Neuronal stem cell (in vitro differentiated cells): ENCODE results near the gene MGAT1.
"Not testable (repeated sequence)": the region's sequence is repeated elsewhere in the genome, so short reads cannot be mapped to it uniquely, and the experiment has no call there.

ENCODE experiments used
- DNase-seq: peaks from one replicate; pipeline ENCODE4 v3.0.0-alpha.2; 2013; ENCODE audit warnings: low spot score
- H2AFZ ChIP-seq: one replicate; pipeline ENCODE4 v1.6.1; 2013; ENCODE audit warnings: mild to moderate bottlenecking, low read length, inconsistent platforms
- H2AK5ac ChIP-seq: 2 replicates; pipeline ENCODE4 v1.6.1; 2013; ENCODE audit warnings: low read depth, mild to moderate bottlenecking, inconsistent platforms, low read length, moderate library complexity, mixed read lengths
- H2BK120ac ChIP-seq: 2 replicates; pipeline ENCODE4 v1.6.1; 2013; ENCODE audit warnings: low read depth, mild to moderate bottlenecking, inconsistent platforms, low read length, moderate library complexity, mixed read lengths
- H2BK12ac ChIP-seq: one replicate; pipeline ENCODE4 v1.6.1; 2013; ENCODE audit warnings: low read length, inconsistent platforms
- H2BK15ac ChIP-seq: 2 replicates; pipeline ENCODE4 v1.6.1; 2013; ENCODE audit warnings: mild to moderate bottlenecking, low read length, inconsistent platforms, mixed read lengths
- H2BK5ac ChIP-seq: one replicate; pipeline ENCODE4 v1.6.1; 2013; ENCODE audit warnings: inconsistent platforms, mild to moderate bottlenecking, low read length, moderate library complexity
- H3K14ac ChIP-seq: one replicate; pipeline ENCODE4 v1.6.1; 2013; ENCODE audit warnings: low read length, inconsistent platforms
- H3K18ac ChIP-seq: 2 replicates; pipeline ENCODE4 v1.6.1; 2013; ENCODE audit warnings: low read length, inconsistent platforms
- H3K23ac ChIP-seq: 2 replicates; pipeline ENCODE4 v1.6.1; 2013; ENCODE audit warnings: low read depth, mild to moderate bottlenecking, mixed read lengths, low read length, inconsistent platforms; ENCODE audit not compliant: poor library complexity
- H3K27ac ChIP-seq: replicated peaks from 3 replicates; pipeline ENCODE4 v1.5.1; 2013; ENCODE audit warnings: low read length, inconsistent platforms
- H3K27me3 ChIP-seq, 3 experiments: 2 replicates each; pipeline ENCODE4 v1.6.1; 2013; ENCODE audit warnings: low read length in 3 of 3, mild to moderate bottlenecking in 2 of 3, inconsistent platforms in 1 of 3, low read depth in 1 of 3, mixed read lengths in 1 of 3, moderate library complexity in 1 of 3; ENCODE audit not compliant: control insufficient read depth in 3 of 3, insufficient read depth in 3 of 3
- H3K36me3 ChIP-seq, 2 donors: replicated peaks in 1 of 2; 2 replicates each; pipeline ENCODE4 v1.6.1; 2013; ENCODE audit warnings: low read length in 2 of 2; ENCODE audit not compliant: control insufficient read depth in 2 of 2, insufficient read depth in 2 of 2
- H3K4ac ChIP-seq: 2 replicates; pipeline ENCODE4 v1.6.1; 2013; ENCODE audit warnings: inconsistent platforms, mild to moderate bottlenecking, low read length, moderate library complexity
- H3K4me1 ChIP-seq, 2 donors: 1 replicate in 1 of 2; 2 replicates in 1 of 2; pipeline ENCODE4 v1.6.1; 2013; ENCODE audit warnings: low read length in 2 of 2, low read depth in 1 of 2; ENCODE audit not compliant: control insufficient read depth in 2 of 2, insufficient read depth in 1 of 2
- H3K4me2 ChIP-seq: one replicate; pipeline ENCODE4 v1.6.1; 2013; ENCODE audit warnings: mild to moderate bottlenecking, low read length, inconsistent platforms; ENCODE audit not compliant: insufficient read depth, poor library complexity, severe bottlenecking
- H3K4me3 ChIP-seq, 2 donors: 2 replicates each; pipeline ENCODE4 v1.5.1; 2013; ENCODE audit warnings: low read length in 2 of 2, mild to moderate bottlenecking in 2 of 2, inconsistent platforms in 1 of 2, moderate library complexity in 1 of 2
- H3K79me1 ChIP-seq: one replicate; pipeline ENCODE4 v1.6.1; 2013; ENCODE audit warnings: low read depth, mild to moderate bottlenecking, inconsistent platforms, low read length, moderate library complexity
- H3K9ac ChIP-seq: one replicate; pipeline ENCODE4 v1.6.1; 2013; ENCODE audit warnings: mild to moderate bottlenecking, low read depth, low read length, inconsistent platforms; ENCODE audit not compliant: poor library complexity
- H3K9me3 ChIP-seq, 2 donors: replicated peaks in 1 of 2; 2 replicates each; pipeline versions ENCODE3 to v1.6.1; 2013; ENCODE audit warnings: low read length in 2 of 2, mild to moderate bottlenecking in 2 of 2, inconsistent platforms in 1 of 2, low read depth in 1 of 2, mixed read lengths in 1 of 2, moderate library complexity in 1 of 2; ENCODE audit not compliant: control insufficient read depth in 2 of 2, insufficient read depth in 1 of 2
- H4K8ac ChIP-seq: one replicate; pipeline ENCODE4 v1.6.1; 2013; ENCODE audit warnings: low read depth, mild to moderate bottlenecking, inconsistent platforms, low read length, moderate library complexity
- H4K91ac ChIP-seq: one replicate; pipeline ENCODE4 v1.6.1; 2013; ENCODE audit warnings: low read length, low read depth, mild to moderate bottlenecking, inconsistent platforms; ENCODE audit not compliant: poor library complexity
- WGBS, 2 donors: extraction: QIAGEN DNeasy Blood & Tissue Kit; methylation state at CpG; one replicate each; pipeline ENCODE4 v1.1.7; 2013; ENCODE audit warnings: missing lambda C conversion rate in 2 of 2, mixed read lengths in 1 of 2; ENCODE audit not compliant: insufficient read length in 2 of 2, insufficient replicate concordance in 1 of 2; ENCODE audit errors: extremely low coverage in 2 of 2; 5-methylcytosine and 5-hydroxymethylcytosine counted together

The MGAT1 gene

DNA sequence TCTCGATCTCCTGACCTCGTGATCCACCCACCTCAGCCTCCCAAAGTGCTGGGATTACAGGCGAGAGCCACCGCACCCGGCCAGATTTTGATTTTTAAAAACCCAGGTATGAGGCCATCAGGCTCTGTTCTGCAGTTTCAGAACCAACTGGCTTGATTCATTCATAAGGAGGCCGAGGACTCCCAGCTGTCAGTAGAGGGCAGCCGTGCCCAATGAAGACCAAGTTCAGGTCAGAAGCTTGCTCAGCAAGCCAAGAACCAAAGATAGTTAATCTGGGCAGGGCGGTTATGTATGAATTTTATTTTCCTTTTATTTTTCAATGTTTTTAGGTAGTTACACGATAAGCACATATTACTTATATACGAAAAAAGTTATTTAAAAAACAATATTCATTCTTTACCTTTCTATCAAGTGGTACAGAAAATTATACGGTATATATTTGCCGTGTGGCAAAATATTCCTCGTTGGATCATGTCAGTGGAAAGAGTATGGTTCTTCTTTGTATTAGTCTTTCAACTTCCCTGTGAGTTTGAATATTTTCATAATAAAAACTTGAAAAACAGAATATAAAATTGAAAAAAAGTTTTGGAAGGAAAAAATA, 18.0 kb downstream of the MGAT1 start:
- Histone ChIP-seq H2BK5ac (no peak overlapping the region), H3K9ac (no peak overlapping the region), H3K9me3 (no peaks in the 10 kb centered on the region), H3K4me2 (no peak overlapping the region), H3K79me1 (no peaks in the 10 kb centered on the region), H3K27me3 (no peaks in the 10 kb centered on the region), H2AK5ac (no peak overlapping the region), H3K36me3 (peaks cover 0 to 9% of the 10 kb centered on the region in 2 donors), H3K18ac (no peak overlapping the region), H2AFZ (no peak overlapping the region), H2BK12ac (no peak overlapping the region), H3K27ac (no peak overlapping the region), H2BK15ac (no peak overlapping the region), H3K23ac (no peak overlapping the region), H3K4me1 (peaks cover 22 to 24% of the 10 kb centered on the region in 2 donors), H3K4ac (no peak overlapping the region), H2BK120ac (no peak overlapping the region), H4K91ac (no peak overlapping the region), H4K8ac (no peak overlapping the region), H3K14ac (no peak overlapping the region), H3K4me3 (no peak overlapping the region)
- DNase-seq, result no peak
- no CpG with 5 or more reads among the region's 13 CpGs for WGBS, 2 donors

DNA sequence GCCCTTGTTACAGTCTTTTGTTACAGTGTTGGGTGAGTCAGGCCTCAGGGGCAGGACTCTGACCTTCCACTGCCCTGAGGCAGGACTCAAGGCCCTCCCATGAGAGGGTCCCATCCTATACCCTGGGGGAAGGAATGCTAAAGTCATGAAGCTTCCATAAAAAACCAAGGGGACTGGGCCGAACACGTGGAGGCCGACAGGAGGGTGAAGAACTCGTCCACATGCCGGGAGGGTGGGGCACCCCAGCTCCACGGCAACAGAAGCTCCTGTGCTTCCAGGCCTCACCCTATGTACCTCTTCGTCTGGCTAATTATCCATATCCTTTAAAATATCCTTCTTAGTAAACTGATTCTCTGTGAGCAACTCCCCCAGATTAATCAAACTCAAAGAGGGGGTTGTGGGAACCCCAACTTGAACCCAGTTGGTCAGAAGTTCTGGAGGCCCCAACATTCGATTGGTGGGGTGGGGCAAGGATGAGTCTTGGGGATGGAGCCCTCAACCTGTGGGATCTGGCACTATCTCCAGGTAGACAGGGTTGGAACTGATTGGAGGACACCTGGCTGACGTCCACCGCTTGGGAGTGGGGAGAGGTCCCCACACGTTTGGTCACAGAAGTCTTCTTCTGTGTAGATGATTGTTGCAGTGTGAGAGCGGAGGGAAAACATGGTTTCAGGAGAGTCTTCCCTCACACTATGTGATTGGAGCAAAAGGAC, 19.1 kb downstream of the MGAT1 start:
- Histone ChIP-seq H3K9ac (no peak overlapping the region), H3K14ac (no peak overlapping the region), H2AK5ac (no peak overlapping the region), H3K4me1 (peaks cover 22 to 24% of the 10 kb centered on the region in 2 donors), H3K27me3 (no peaks in the 10 kb centered on the region), H3K18ac (no peak overlapping the region), H4K8ac (no peak overlapping the region), H2BK15ac (no peak overlapping the region), H2AFZ (no peak overlapping the region), H3K4me2 (no peak overlapping the region), H2BK5ac (no peak overlapping the region), H2BK12ac (no peak overlapping the region), H3K4me3 (no peak overlapping the region), H3K23ac (no peak overlapping the region), H3K79me1 (no peaks in the 10 kb centered on the region), H4K91ac (no peak overlapping the region), H2BK120ac (no peak overlapping the region), H3K36me3 (no peaks in the 10 kb centered on the region), H3K27ac (no peak overlapping the region), H3K4ac (no peak overlapping the region), H3K9me3 (no peaks in the 10 kb centered on the region)
- WGBS, 2 donors, result no CpG with 5 or more reads among the region's 12 CpGs
- no peak for DNase-seq

DNA sequence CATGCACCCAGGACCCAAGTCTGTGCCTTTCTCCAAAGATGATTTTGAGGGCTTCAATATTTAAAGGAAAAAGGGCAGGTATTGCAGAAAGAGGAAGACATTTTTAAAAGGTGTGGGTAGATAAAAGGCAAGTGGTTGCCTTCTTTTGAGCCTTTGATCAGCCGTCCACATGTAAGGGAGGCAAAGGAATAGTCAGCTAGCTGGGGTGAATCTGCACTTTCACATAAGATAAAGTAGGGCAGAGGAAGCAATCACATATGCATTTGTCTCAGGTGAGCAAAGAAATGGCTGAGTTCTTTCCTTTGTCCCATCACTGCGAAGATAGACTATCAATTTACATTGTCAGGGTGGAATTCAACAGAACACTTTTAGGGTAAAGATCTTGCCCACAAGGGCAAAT, 19.9 kb downstream of the MGAT1 start:
- Histone ChIP-seq H3K23ac (no peak overlapping the region), H2BK12ac (no peak overlapping the region), H3K9ac (no peak overlapping the region), H3K4ac (no peak overlapping the region), H3K79me1 (no peaks in the 10 kb centered on the region), H4K91ac (no peak overlapping the region), H3K27ac (no peak overlapping the region), H3K36me3 (no peaks in the 10 kb centered on the region), H3K4me1 (peaks cover 20 to 24% of the 10 kb centered on the region in 2 donors), H3K27me3 (no peaks in the 10 kb centered on the region), H3K14ac (no peak overlapping the region), H2AK5ac (no peak overlapping the region), H2BK120ac (no peak overlapping the region), H2BK5ac (no peak overlapping the region), H2BK15ac (no peak overlapping the region), H3K9me3 (no peaks in the 10 kb centered on the region), H4K8ac (no peak overlapping the region), H2AFZ (no peak overlapping the region), H3K4me3 (no peak overlapping the region), H3K18ac (no peak overlapping the region), H3K4me2 (no peak overlapping the region)
- WGBS, 2 donors, result no CpG with 5 or more reads among the region's 2 CpGs
- DNase-seq, result no peak

DNA sequence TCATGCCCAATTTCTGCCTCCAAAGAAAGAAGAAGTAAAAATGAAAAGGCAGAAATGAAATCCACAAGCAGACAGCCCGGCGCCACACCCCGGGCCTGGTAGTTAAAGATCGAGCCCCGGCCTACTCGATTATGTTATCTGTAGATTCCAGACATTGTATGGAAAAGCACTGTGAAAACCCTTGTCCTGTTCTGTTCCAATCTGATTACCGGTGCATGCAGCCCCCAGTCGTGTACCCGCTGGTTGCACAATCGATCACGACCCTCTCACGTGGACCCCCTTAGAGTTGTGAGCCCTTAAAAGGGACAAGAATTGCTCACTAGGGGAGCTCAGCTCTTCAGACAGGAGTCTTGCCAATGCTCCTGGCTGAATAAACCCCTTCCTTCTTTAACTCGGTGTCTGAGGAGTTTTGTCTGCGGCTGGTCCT, 20.7 kb downstream of the MGAT1 start:
- H3K79me1 ChIP-seq, H3K9me3 ChIP-seq, H3K36me3 ChIP-seq, H2BK5ac ChIP-seq, DNase-seq, H3K27me3 ChIP-seq, H3K14ac ChIP-seq, H3K4me2 ChIP-seq, H3K27ac ChIP-seq, H4K91ac ChIP-seq, H2AK5ac ChIP-seq, H3K23ac ChIP-seq, H3K18ac ChIP-seq, H2BK15ac ChIP-seq, H2BK120ac ChIP-seq, H2AFZ ChIP-seq, H3K4me3 ChIP-seq, H3K9ac ChIP-seq, H4K8ac ChIP-seq, H3K4ac ChIP-seq, H2BK12ac ChIP-seq: not testable (repeated sequence)
- no CpG with 5 or more reads among the region's 14 CpGs for WGBS, 2 donors
- H3K4me1 ChIP-seq, result peaks cover 15 to 19% of the 10 kb centered on the region in 2 donors
